Nephron progenitor cell (in vitro differentiated cells): ENCODE results near the gene TMEM179.

Experiments used
- DNase-seq: peaks from one replicate; pipeline ENCODE4 v3.0.0; 2021
- H3K27ac Mint-ChIP-seq: 2 replicates; pipeline ENCODE4 v1.8.0; 2021; ENCODE audit warnings: mild to moderate bottlenecking, moderate library complexity, mixed read lengths
- H3K27me3 Mint-ChIP-seq: 2 replicates; pipeline ENCODE4 v1.8.0; 2021; ENCODE audit warnings: mild to moderate bottlenecking, low read depth, mixed read lengths; ENCODE audit not compliant: poor library complexity
- H3K36me3 Mint-ChIP-seq: 2 replicates; pipeline ENCODE4 v1.8.0; 2021; ENCODE audit warnings: low read depth, mixed read lengths
- H3K4me1 Mint-ChIP-seq: 2 replicates; pipeline ENCODE4 v1.8.0; 2021; ENCODE audit warnings: mixed read lengths
- H3K4me3 Mint-ChIP-seq: 2 replicates; pipeline ENCODE4 v1.8.0; 2021; ENCODE audit warnings: mild to moderate bottlenecking, moderate library complexity, mixed read lengths
- H3K9me3 Mint-ChIP-seq: 2 replicates; pipeline ENCODE4 v1.8.0; 2021; ENCODE audit warnings: mild to moderate bottlenecking, moderate library complexity, mixed read lengths
- TF ChIP-seq, protein P1 (sequence below): fragments of 200-600 bp; sonication (generic); IDR thresholded peaks from 2 replicates; pipeline ENCODE4 v1.5.0; 2021; ENCODE audit warnings: antibody characterized with exemption

Gene TMEM179

GRCh38 chr14:104589338-104590195 is 15.0 kb downstream of the TMEM179 start:
- Mint-ChIP-seq H3K27me3 (peaks cover 11% of the 10 kb centered on the region), H3K36me3 (no peaks in the 10 kb centered on the region), H3K4me3 (no peak overlapping the region), H3K9me3 (no peaks in the 10 kb centered on the region), H3K4me1 (peaks cover 45% of the 10 kb centered on the region), H3K27ac (no peak overlapping the region)
- TF ChIP-seq, protein P1, sequence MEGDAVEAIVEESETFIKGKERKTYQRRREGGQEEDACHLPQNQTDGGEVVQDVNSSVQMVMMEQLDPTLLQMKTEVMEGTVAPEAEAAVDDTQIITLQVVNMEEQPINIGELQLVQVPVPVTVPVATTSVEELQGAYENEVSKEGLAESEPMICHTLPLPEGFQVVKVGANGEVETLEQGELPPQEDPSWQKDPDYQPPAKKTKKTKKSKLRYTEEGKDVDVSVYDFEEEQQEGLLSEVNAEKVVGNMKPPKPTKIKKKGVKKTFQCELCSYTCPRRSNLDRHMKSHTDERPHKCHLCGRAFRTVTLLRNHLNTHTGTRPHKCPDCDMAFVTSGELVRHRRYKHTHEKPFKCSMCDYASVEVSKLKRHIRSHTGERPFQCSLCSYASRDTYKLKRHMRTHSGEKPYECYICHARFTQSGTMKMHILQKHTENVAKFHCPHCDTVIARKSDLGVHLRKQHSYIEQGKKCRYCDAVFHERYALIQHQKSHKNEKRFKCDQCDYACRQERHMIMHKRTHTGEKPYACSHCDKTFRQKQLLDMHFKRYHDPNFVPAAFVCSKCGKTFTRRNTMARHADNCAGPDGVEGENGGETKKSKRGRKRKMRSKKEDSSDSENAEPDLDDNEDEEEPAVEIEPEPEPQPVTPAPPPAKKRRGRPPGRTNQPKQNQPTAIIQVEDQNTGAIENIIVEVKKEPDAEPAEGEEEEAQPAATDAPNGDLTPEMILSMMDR: no peak
- no peak for DNase-seq

- H3K27me3 Mint-ChIP-seq: peaks cover 10% of the 10 kb centered on the region
- no peak overlapping the region for H3K4me3 Mint-ChIP-seq
- TF ChIP-seq, protein P1: no peak
- H3K36me3 Mint-ChIP-seq: no peaks in the 10 kb centered on the region
- no peak overlapping the region for H3K27ac Mint-ChIP-seq
- DNase-seq: no peak
- H3K9me3 Mint-ChIP-seq: no peaks in the 10 kb centered on the region
- peaks cover 47% of the 10 kb centered on the region for H3K4me1 Mint-ChIP-seq
Measured at GRCh38 chr14:104588066-104588857, 16.3 kb downstream of the TMEM179 start.

DNA sequence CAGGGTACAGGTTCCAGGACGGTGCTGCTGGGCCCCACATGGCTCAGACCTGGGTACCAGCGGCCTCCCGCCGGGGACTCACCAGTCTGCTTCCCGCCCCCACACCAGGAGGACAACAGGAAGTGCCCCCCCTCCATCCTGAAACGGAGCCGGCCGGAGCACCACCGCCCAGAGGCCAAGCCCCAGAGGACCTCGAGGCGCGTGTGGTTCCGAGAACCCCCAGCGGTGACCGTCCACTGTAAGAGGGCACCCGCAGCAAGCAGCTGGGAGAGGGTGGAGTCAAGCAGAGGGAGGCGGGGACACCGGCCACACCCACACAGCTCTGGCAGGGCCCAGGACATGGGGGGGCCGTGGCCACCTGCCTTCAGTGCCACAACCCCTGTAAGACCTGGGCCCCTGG is 16.9 kb downstream of the TMEM179 start:
- peak; percentile 43 for DNase-seq
- H3K36me3 Mint-ChIP-seq: no peaks in the 10 kb centered on the region
- TF ChIP-seq, protein P1: no peak
- no peak overlapping the region for H3K4me3 Mint-ChIP-seq
- peaks cover 53% of the 10 kb centered on the region for H3K4me1 Mint-ChIP-seq
- no peak overlapping the region for H3K27ac Mint-ChIP-seq
- H3K27me3 Mint-ChIP-seq: peaks cover 10% of the 10 kb centered on the region
- no peaks in the 10 kb centered on the region for H3K9me3 Mint-ChIP-seq

- no peak for DNase-seq
- H3K9me3 Mint-ChIP-seq: no peaks in the 10 kb centered on the region
- no peaks in the 10 kb centered on the region for H3K36me3 Mint-ChIP-seq
- H3K4me3 Mint-ChIP-seq: no peak overlapping the region
- TF ChIP-seq, protein P1: no peak
- no peak overlapping the region for H3K27ac Mint-ChIP-seq
- peaks cover 7% of the 10 kb centered on the region for H3K27me3 Mint-ChIP-seq
- H3K4me1 Mint-ChIP-seq: peaks cover 51% of the 10 kb centered on the region
Measured at GRCh38 chr14:104586832-104587620, 17.5 kb downstream of the TMEM179 start.

DNA sequence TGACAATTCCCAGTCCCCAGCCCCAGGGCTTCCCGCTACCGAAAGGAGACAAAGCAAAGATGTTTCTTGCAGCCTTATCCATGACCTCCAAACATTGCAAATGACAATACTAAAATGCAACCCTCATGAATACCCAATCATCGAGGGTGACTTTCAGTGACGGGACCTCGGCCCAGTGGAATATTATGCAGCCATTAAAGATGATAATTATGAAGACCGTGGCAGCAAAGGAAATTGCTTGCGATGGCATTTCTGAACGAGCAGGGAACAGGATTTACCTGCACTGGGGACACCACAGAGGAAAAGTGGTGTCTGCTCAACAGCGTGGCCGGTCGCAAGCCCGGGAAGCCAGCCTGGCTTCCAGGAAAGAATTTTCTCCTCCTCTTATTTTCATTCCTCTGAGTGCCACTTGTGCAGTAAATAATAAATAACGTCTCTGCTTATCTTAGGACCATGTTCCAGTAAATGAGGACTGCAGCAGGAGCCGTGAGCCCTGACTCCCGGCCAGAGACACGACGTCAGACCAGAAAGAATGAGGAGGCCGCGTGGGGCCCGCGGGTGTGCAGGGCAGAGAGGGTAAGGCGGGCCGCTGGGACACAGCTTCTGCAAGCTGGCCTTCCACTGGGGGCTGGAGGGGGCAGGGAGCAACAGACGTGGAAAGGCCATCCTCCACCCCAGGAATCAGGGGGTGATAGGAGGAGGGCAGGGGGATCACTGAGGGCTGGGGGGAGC is 18.4 kb downstream of the TMEM179 start:
- TF ChIP-seq, protein P1: no peak
- no peak for DNase-seq

More for the DNA sequence above, 18.4 kb downstream of the TMEM179 start:
- Mint-ChIP-seq H3K27me3 (peaks cover 7% of the 10 kb centered on the region), H3K9me3 (no peaks in the 10 kb centered on the region), H3K4me1 (peaks cover 59% of the 10 kb centered on the region), H3K36me3 (no peaks in the 10 kb centered on the region), H3K27ac (no peak overlapping the region), H3K4me3 (no peak overlapping the region)
